Upper lobe of left lung (tissue), 6 donors: ENCODE results near the gene TEKT4. TPM values are rescaled to one million over a fixed set of nuclear protein-coding genes. Genes with fewer than 3 reads are reported as not detected.

Experiments
- ATAC-seq, 2 donors: fragments of 200-7000 bp; cut with Tn5 transposase; one replicate each; pipeline ENCODE4 v1.9.1; 2022; ENCODE audit warnings: mild to moderate bottlenecking in 2 of 2, moderate library complexity in 2 of 2; ENCODE audit not compliant: low FRiP score in 2 of 2
- DNase-seq, 2 donors: peaks; one replicate each; pipeline ENCODE4 v3.0.0-alpha.2; 2019 to 2020
- H3K27ac ChIP-seq, 4 donors: fragments of 200-600 bp; sonication (generic); one replicate each; pipeline ENCODE4 v1.5.1; 2016 to 2019
- H3K27me3 ChIP-seq, 4 donors: fragments of 200-600 bp; sonication (generic); one replicate each; pipeline ENCODE4 v1.5.1; 2017 to 2019
- H3K36me3 ChIP-seq, 4 donors: fragments of 200-600 bp; sonication (generic); one replicate each; pipeline ENCODE4 v1.5.1; 2016 to 2019
- H3K4me1 ChIP-seq, 4 donors: fragments of 200-600 bp; sonication (generic); one replicate each; pipeline ENCODE4 v1.5.1; 2018 to 2019
- H3K4me3 ChIP-seq, 4 donors: fragments of 200-600 bp; sonication (generic); one replicate each; pipeline ENCODE4 v1.5.1; 2017 to 2019; ENCODE audit warnings: mild to moderate bottlenecking in 2 of 4, moderate library complexity in 1 of 4
- H3K9me3 ChIP-seq, 4 donors: fragments of 200-600 bp; sonication (generic); one replicate each; pipeline ENCODE4 v1.5.1; 2018 to 2019
- CTCF ChIP-seq, 6 experiments: fragments of 450-650 bp in 4 of 6; fragments of 200-600 bp in 2 of 6; sonication (generic) in 2 of 6; IDR thresholded peaks; one replicate each; pipeline ENCODE4 v1.5.1; 2016 to 2019; ENCODE audit warnings: antibody characterized with exemption in 6 of 6
- EP300 ChIP-seq, 4 donors: sonication (generic); formaldehyde crosslinking; IDR thresholded peaks; one replicate each; pipeline ENCODE4 v1.5.1; 2017; ENCODE audit warnings: antibody characterized with exemption in 4 of 4, control low read depth in 2 of 4
- POLR2A ChIP-seq, 4 donors: fragments of 450-650 bp; IDR thresholded peaks; one replicate each; pipeline ENCODE4 v1.5.1; 2016 to 2017; ENCODE audit warnings: antibody characterized with exemption in 4 of 4, mild to moderate bottlenecking in 2 of 4
- POLR2AphosphoS5 ChIP-seq, 2 donors: sonication (generic); formaldehyde crosslinking; IDR thresholded peaks; one replicate each; pipeline ENCODE4 v1.5.1; 2017; ENCODE audit warnings: antibody characterized with exemption in 2 of 2
- WGBS, 2 donors: methylation state at CpG; one replicate each; pipeline ENCODE4 v1.1.5; 2017 to 2018; 5-methylcytosine and 5-hydroxymethylcytosine counted together
- total RNA-seq, 6 donors: library from RNA; depleted of rRNA in 4 of 6; stranded (reverse); fragments of >200 nt in 4 of 6; gene quantifications; one replicate each; pipeline versions ENCODE4 v1.1.0 to v1.2.1, GENCODE V29; 2016 to 2021
- donor health status: DM: no; HTN: no; CAD: no; lungs with moderate emphysema.
- donor health status: DM: no; HTN: yes; CAD: no; lungs with severe emphysema.

The TEKT4 gene
- total RNA-seq, 6 donors from 2014 or later, result 0.23 to 6.0 (median 2.4) TPM

- Histone ChIP-seq H3K27ac (no peak overlapping the region), H3K4me3 (no peak overlapping the region), H3K36me3 (no peaks in the 10 kb centered on the region), H3K9me3 (no peaks in the 10 kb centered on the region), H3K27me3 (peaks cover 0 to 4% (median 0%) of the 10 kb centered on the region in 4 donors), H3K4me1 (peaks cover 0 to 14% (median 3%) of the 10 kb centered on the region in 4 donors)
- WGBS, 2 donors, result 95 to 96% methylated on average over 4 of the region's 4 CpGs
- peak in 1 of 2 donors; percentile 9 for DNase-seq
- ATAC-seq, result no peak
- TF ChIP-seq POLR2A (IDR thresholded peaks at IDR 0.05) (no peak), EP300 (IDR thresholded peaks at IDR 0.05) (no peak), POLR2AphosphoS5 (IDR thresholded peaks at IDR 0.05) (no peak), CTCF (IDR thresholded peaks at IDR 0.05) (no peak)
These were observed 2.1 kb upstream of the TEKT4 start for GRCh38 chr2:94869131-94869530.

DNA sequence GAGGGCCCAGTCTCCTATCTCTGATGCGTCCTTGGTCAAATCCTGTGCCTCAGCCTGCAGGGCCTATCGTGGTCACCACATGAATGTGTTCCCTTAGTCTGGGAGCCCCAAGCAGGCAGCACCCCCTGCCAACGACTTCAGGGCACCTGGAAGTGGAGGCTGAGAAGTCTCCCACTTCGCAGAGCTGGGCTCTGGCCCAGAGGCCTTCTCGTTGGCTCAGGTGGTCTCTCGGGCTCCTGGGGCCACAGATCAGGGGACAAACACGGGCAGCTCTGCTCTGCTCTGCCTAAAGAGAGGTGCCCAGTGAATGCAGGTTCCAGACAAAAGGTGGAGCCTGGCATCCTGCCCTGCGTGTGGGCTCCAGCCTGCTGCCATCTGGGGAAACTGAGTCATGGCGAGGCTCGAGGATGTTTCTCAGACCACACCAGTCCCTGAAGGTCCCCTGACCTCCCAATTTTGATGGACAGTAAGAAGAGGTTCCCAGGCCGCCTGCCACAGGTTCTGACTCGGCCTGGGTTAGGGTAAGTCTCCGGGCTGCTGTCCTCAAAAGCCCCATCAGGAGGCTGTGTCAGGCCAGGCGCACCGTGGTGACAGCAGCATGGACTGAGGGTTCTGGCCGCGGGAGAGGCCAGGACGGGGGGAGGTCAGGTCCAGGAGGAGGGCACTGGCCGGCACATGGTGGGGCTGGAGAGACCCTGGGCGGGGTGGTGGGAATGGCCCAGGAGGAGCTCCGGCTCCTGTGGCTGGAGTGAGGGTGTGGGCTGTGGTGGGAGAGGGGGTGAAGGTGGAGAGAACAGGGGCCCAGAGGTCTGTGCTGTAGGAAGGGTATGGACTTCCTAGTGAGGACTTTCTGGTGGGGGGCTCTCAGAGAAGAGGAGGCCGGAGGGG is 1.4 kb upstream of the TEKT4 start:
- H3K27ac ChIP-seq, result no peak overlapping the region
- no peaks in the 10 kb centered on the region for H3K36me3 ChIP-seq
- ATAC-seq (no peak), DNase-seq (peak in 1 of 2 donors; percentile 47)
- H3K9me3 ChIP-seq, result no peaks in the 10 kb centered on the region
- TF ChIP-seq CTCF (IDR thresholded peaks at IDR 0.05) (no peak), POLR2A (IDR thresholded peaks at IDR 0.05) (no peak), POLR2AphosphoS5 (IDR thresholded peaks at IDR 0.05) (no peak), EP300 (IDR thresholded peaks at IDR 0.05) (no peak)
- peaks cover 0 to 4% (median 0%) of the 10 kb centered on the region in 4 donors for H3K27me3 ChIP-seq
- WGBS, 2 donors, result 72 to 81% methylated on average over 12 to 21 of the region's 22 CpGs
- no peak overlapping the region for H3K4me3 ChIP-seq
- peaks cover 0 to 20% (median 4%) of the 10 kb centered on the region in 4 donors for H3K4me1 ChIP-seq

DNA sequence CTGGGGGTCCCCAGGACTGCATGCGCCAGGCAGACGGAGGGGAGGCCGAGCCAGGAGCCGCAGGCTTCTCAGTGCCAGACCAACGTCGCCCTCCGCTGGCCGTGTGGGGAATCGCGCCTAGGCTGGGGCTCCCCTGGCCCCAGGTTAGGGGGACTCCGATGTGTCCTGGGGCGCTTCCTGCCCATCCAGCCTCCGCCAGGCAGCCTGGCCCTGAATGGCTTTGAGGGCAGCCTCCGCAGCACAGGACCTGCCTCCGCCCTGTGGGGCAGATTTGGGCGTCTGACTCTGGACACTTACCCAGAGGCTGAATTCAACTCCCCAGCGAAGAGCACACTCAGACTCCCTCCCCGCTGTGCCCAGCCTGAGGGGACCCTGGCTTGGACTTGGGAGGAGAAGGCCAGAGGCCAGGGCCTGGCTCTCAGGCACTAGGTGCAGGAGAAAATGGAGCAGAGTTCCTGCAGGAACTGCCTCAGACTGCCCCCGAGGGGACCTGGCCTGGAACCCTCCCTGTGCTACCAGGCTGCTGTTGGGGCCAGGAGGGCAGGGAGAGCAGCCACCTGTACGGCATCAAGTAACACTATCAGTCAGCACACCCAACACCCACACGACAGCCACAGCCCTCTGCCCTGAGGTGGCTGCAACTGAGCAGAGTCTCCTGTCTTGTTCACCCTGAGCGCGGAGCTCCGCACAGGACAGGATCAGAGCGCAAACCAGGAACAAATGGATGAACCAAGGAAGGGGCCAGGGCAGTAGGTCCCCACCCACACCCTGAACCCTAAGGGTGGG is 597 bp upstream of the TEKT4 start:
- WGBS, 2 donors, result 39 to 70% methylated on average over 5 to 25 of the region's 25 CpGs
- H3K4me1 ChIP-seq, result peaks cover 0 to 20% (median 4%) of the 10 kb centered on the region in 4 donors
- no peaks in the 10 kb centered on the region for H3K36me3 ChIP-seq
- no peak for ATAC-seq
- TF ChIP-seq CTCF (IDR thresholded peaks at IDR 0.05), result peak in 4 of 6 experiments; percentile 19 to 36 (median 23)
- no peak for TF ChIP-seq EP300 (IDR thresholded peaks at IDR 0.05)
- peak in 1 of 2 donors; percentile 81 for DNase-seq
- H3K27me3 ChIP-seq, result peaks cover 0 to 4% (median 0%) of the 10 kb centered on the region in 4 donors
- no peaks in the 10 kb centered on the region for H3K9me3 ChIP-seq
- H3K4me3 ChIP-seq, result no peak overlapping the region
- H3K27ac ChIP-seq, result no peak overlapping the region

- ATAC-seq, result no peak
- TF ChIP-seq EP300 (IDR thresholded peaks at IDR 0.05) (no peak), CTCF (IDR thresholded peaks at IDR 0.05) (no peak), POLR2AphosphoS5 (IDR thresholded peaks at IDR 0.05) (no peak), POLR2A (IDR thresholded peaks at IDR 0.05) (no peak)
- WGBS, 2 donors, result 63 to 78% methylated on average over 2 to 6 of the region's 10 CpGs
- H3K4me3 ChIP-seq, result peak overlapping the region in 2 of 4 donors; percentile 15 to 32
- DNase-seq, result no peak
- H3K9me3 ChIP-seq, result no peaks in the 10 kb centered on the region
- H3K27ac ChIP-seq, result no peak overlapping the region
- peaks cover 0 to 4% (median 0%) of the 10 kb centered on the region in 4 donors for H3K27me3 ChIP-seq
- H3K4me1 ChIP-seq, result peaks cover 0 to 20% (median 4%) of the 10 kb centered on the region in 4 donors
- H3K36me3 ChIP-seq, result no peaks in the 10 kb centered on the region
These were observed 923 bp downstream of the TEKT4 start for GRCh38 chr2:94872088-94872618.
